IMR-90 (cell line): ENCODE data around the gene PRSS8. TPM values are rescaled to one million over a fixed set of nuclear protein-coding genes. Genes with fewer than 3 reads are reported as not detected.

Source experiments
- ATAC-seq: fragments of 200-7000 bp; cut with Tn5 transposase; 2 replicates; pipeline ENCODE4 v1.9.1; 2020; ENCODE audit warnings: low read depth, mild to moderate bottlenecking, moderate library complexity
- BruUV-seq: library from RNA; stranded (reverse); fragments of 400-500 nt; replicated peaks from 2 replicates; lab custom pipeline; 2021; lab: Mats Ljungman, UMichigan
- CTCF ChIA-PET: fragments of 300-600 bp; formaldehyde crosslinking; extraction: SDS; loops from one replicate; lab custom pipeline; 2021; ENCODE audit warnings: antibody characterized with exemption; lab: Yijun Ruan, JAX
- POLR2A ChIA-PET: fragments of 300-600 bp; sonication (Branson Sonifier 250); formaldehyde crosslinking; loops from one replicate; lab custom pipeline; 2022; ENCODE audit warnings: antibody characterized with exemption; ENCODE audit not compliant: unreplicated experiment; lab: Charles Lee
- DNase-seq: peaks from one replicate; pipeline ENCODE4 v3.0.0; 2013
- H2AFZ ChIP-seq: replicated peaks from 2 replicates; pipeline ENCODE3; 2013; ENCODE audit warnings: low read length, mild to moderate bottlenecking; ENCODE audit not compliant: poor library complexity
- H2AK5ac ChIP-seq: 2 replicates; pipeline ENCODE4 v1.6.1; 2013; ENCODE audit warnings: low read depth, low read length, inconsistent platforms
- H2AK9ac ChIP-seq: replicated peaks from 2 replicates; pipeline ENCODE3; 2013; ENCODE audit warnings: mild to moderate bottlenecking, low read depth, low read length, moderate library complexity; ENCODE audit not compliant: poor library complexity
- H2BK120ac ChIP-seq: 2 replicates; pipeline ENCODE4 v1.6.1; 2013; ENCODE audit warnings: low read depth, low read length, inconsistent platforms
- H2BK15ac ChIP-seq: 3 replicates; pipeline ENCODE4 v1.6.1; 2013; ENCODE audit warnings: low read depth, low read length, inconsistent platforms
- H2BK20ac ChIP-seq: 2 replicates; pipeline ENCODE4 v1.6.1; 2013; ENCODE audit warnings: low read depth, mild to moderate bottlenecking, inconsistent platforms, low read length, moderate library complexity
- H2BK5ac ChIP-seq: 2 replicates; pipeline ENCODE4 v1.6.1; 2013; ENCODE audit warnings: mild to moderate bottlenecking, low read depth, low read length, inconsistent platforms; ENCODE audit not compliant: poor library complexity, severe bottlenecking
- H3K14ac ChIP-seq: replicated peaks from 2 replicates; pipeline ENCODE4 v1.6.1; 2013; ENCODE audit warnings: low read depth, low read length, inconsistent platforms
- H3K18ac ChIP-seq: 2 replicates; pipeline ENCODE4 v1.6.1; 2013; ENCODE audit warnings: low read depth, low read length, control low read depth
- H3K23ac ChIP-seq: 2 replicates; pipeline ENCODE4 v1.6.1; 2013; ENCODE audit warnings: low read depth, low read length, inconsistent platforms
- H3K27ac ChIP-seq: 2 replicates; pipeline ENCODE4 v1.5.1; 2013; ENCODE audit warnings: mild to moderate bottlenecking, control low read depth, low read length; ENCODE audit not compliant: insufficient read depth
- H3K27me3 ChIP-seq: 2 replicates; pipeline ENCODE4 v1.6.1; 2013; ENCODE audit warnings: low read length; ENCODE audit not compliant: control insufficient read depth, insufficient read depth
- H3K36me3 ChIP-seq: 2 replicates; pipeline ENCODE4 v1.6.1; 2013; ENCODE audit warnings: low read length, mixed read lengths; ENCODE audit not compliant: control insufficient read depth, insufficient read depth
- H3K4ac ChIP-seq: 2 replicates; pipeline ENCODE4 v1.6.1; 2013; ENCODE audit warnings: low read depth, low read length, inconsistent platforms
- H3K4me1 ChIP-seq: 2 replicates; pipeline ENCODE4 v1.6.1; 2013; ENCODE audit warnings: low read length, mixed read lengths; ENCODE audit not compliant: control insufficient read depth, insufficient read depth
- H3K4me2 ChIP-seq: 2 replicates; pipeline ENCODE4 v1.6.1; 2013; ENCODE audit warnings: low read depth, mild to moderate bottlenecking, control low read depth, low read length, moderate library complexity
- H3K4me3 ChIP-seq: 2 replicates; pipeline ENCODE4 v1.5.1; 2013; ENCODE audit warnings: low read depth, mild to moderate bottlenecking, control low read depth, low read length, moderate library complexity; ENCODE audit not compliant: insufficient read depth
- H3K56ac ChIP-seq: 2 replicates; pipeline ENCODE4 v1.6.1; 2013; ENCODE audit warnings: low read length, inconsistent platforms; ENCODE audit not compliant: insufficient read depth; ENCODE audit errors: extremely low read depth
- H3K79me1 ChIP-seq, 2 experiments: 2 replicates each; pipeline ENCODE4 v1.6.1; 2013; ENCODE audit warnings: low read length in 2 of 2, inconsistent platforms in 1 of 2, low read depth in 1 of 2
- H3K9ac ChIP-seq: 2 replicates; pipeline ENCODE4 v1.6.1; 2013; ENCODE audit warnings: low read depth, low read length, control low read depth
- H3K9me1 ChIP-seq: 2 replicates; pipeline ENCODE4 v1.6.1; 2013; ENCODE audit warnings: low read length, inconsistent platforms; ENCODE audit not compliant: insufficient read depth
- H3K9me3 ChIP-seq: 2 replicates; pipeline ENCODE4 v1.6.1; 2013; ENCODE audit warnings: low read length; ENCODE audit not compliant: control insufficient read depth, insufficient read depth
- H4K20me1 ChIP-seq: 2 replicates; pipeline ENCODE4 v1.6.1; 2013; ENCODE audit warnings: low read length, inconsistent platforms; ENCODE audit not compliant: insufficient read depth
- H4K5ac ChIP-seq: 2 replicates; pipeline ENCODE4 v1.6.1; 2013; ENCODE audit warnings: mild to moderate bottlenecking, low read depth, low read length, control low read depth
- H4K8ac ChIP-seq, 2 experiments: 2 replicates each; pipeline ENCODE4 v1.6.1; 2013; ENCODE audit warnings: low read depth in 2 of 2, low read length in 2 of 2, control low read depth in 1 of 2, inconsistent platforms in 1 of 2
- H4K91ac ChIP-seq: 2 replicates; pipeline ENCODE4 v1.6.1; 2013; ENCODE audit warnings: low read depth, low read length, inconsistent platforms; ENCODE audit not compliant: insufficient read depth
- BHLHE40 ChIP-seq: fragments of 150-350 bp; IDR thresholded peaks from 2 replicates; pipeline ENCODE4 v1.6.1; 2016; ENCODE audit warnings: mild to moderate bottlenecking, low read depth, low read length
- CEBPB ChIP-seq: IDR thresholded peaks from 2 replicates; pipeline ENCODE4 v1.6.1; 2012; ENCODE audit warnings: low read depth, low read length, improper control_type of control experiment
- CHD1 ChIP-seq: IDR thresholded peaks from 2 replicates; pipeline ENCODE4 v1.6.1; 2012; ENCODE audit warnings: low read depth, low read length, improper control_type of control experiment
- CTCF ChIP-seq: conservative IDR thresholded peaks from 2 replicates; pipeline ENCODE4 v1.5.1; 2012; ENCODE audit warnings: mild to moderate bottlenecking, low read depth, low read length, improper control_type of control experiment
- ELK1 ChIP-seq: fragments of 150-350 bp; IDR thresholded peaks from 2 replicates; pipeline ENCODE4 v1.6.1; 2016; ENCODE audit warnings: low read depth, mild to moderate bottlenecking, low read length, moderate library complexity, borderline replicate concordance
- FOS ChIP-seq: fragments of 150-350 bp; IDR thresholded peaks from 2 replicates; pipeline ENCODE4 v1.6.1; 2016; ENCODE audit warnings: low read depth, low read length
- MAFK ChIP-seq: IDR thresholded peaks from 2 replicates; pipeline ENCODE4 v1.6.1; 2012; ENCODE audit warnings: low read depth, low read length, improper control_type of control experiment
- MAZ ChIP-seq: IDR thresholded peaks from 2 replicates; pipeline ENCODE4 v1.6.1; 2012; ENCODE audit warnings: low read depth, mild to moderate bottlenecking, low read length, improper control_type of control experiment, moderate library complexity, borderline replicate concordance
- MXI1 ChIP-seq: IDR thresholded peaks from 2 replicates; pipeline ENCODE4 v1.6.1; 2012; ENCODE audit warnings: low read depth, mild to moderate bottlenecking, low read length, moderate library complexity, borderline replicate concordance
- NFE2L2 ChIP-seq: fragments of 150-350 bp; IDR thresholded peaks from 2 replicates; pipeline ENCODE4 v1.6.1; 2016; ENCODE audit warnings: low read depth, mild to moderate bottlenecking, low read length
- POLR2A ChIP-seq: IDR thresholded peaks from 2 replicates; pipeline ENCODE4 v1.6.1; 2012; ENCODE audit warnings: mild to moderate bottlenecking, low read depth, low read length
- RAD21 ChIP-seq: IDR thresholded peaks from 2 replicates; pipeline ENCODE4 v1.6.1; 2012; ENCODE audit warnings: low read length, improper control_type of control experiment
- RCOR1 ChIP-seq: IDR thresholded peaks from 2 replicates; pipeline ENCODE4 v1.6.1; 2012; ENCODE audit warnings: mild to moderate bottlenecking, low read length, improper control_type of control experiment; ENCODE audit not compliant: insufficient replicate concordance
- RFX5 ChIP-seq: IDR thresholded peaks from 2 replicates; pipeline ENCODE4 v1.8.0; 2012; ENCODE audit warnings: low read depth, mild to moderate bottlenecking, low read length, moderate library complexity
- SMC3 ChIP-seq: fragments of 150-350 bp; IDR thresholded peaks from 2 replicates; pipeline ENCODE4 v1.6.1; 2016; ENCODE audit warnings: low read depth, mild to moderate bottlenecking, antibody characterized with exemption, low read length, moderate library complexity
- USF2 ChIP-seq: fragments of 150-350 bp; IDR thresholded peaks from 2 replicates; pipeline ENCODE4 v1.6.1; 2017; ENCODE audit warnings: mild to moderate bottlenecking, antibody characterized with exemption, low read length, low read depth
- WGBS, 2 experiments: methylation state at CpG; one replicate each; pipeline versions ENCODE4 v1.1.5 to v1.1.7; 2013; ENCODE audit warnings: missing lambda C conversion rate in 2 of 2; ENCODE audit not compliant: insufficient read length in 1 of 2; ENCODE audit errors: extremely low coverage in 2 of 2; 5-methylcytosine and 5-hydroxymethylcytosine counted together
- dilution Hi-C: fragments of 300-500 bp; cut with HindIII; formaldehyde crosslinking; loops from one replicate; pipeline ENCODE4 v1.14.3; 2018; ENCODE audit warnings: low sequenced_read_pairs; ENCODE audit not compliant: unreplicated experiment
- in situ Hi-C: fragments of 300-500 bp; cut with MboI; formaldehyde crosslinking; loops from 3 replicates; pipeline ENCODE4 v1.14.3; 2019; ENCODE audit warnings: low sequenced_read_pairs, inconsistent platforms, mixed read lengths
- intact Hi-C: fragments of 100-400 bp; cut with micrococcal nuclease; formaldehyde crosslinking; loops from 2 replicates; pipeline ENCODE4 v1.10.0; 2022
- polyA plus RNA-seq, 3 experiments: library from polyadenylated mRNA; depleted of rRNA; stranded (reverse); fragments of >200 nt; gene quantifications; 2 replicates each; pipeline ENCODE4 v1.2.3, GENCODE V29; 2012; ENCODE audit warnings: low replicate concordance in 1 of 3
- total RNA-seq: library from RNA; depleted of rRNA; stranded (reverse); fragments of >200 nt; gene quantifications from 2 replicates; pipeline ENCODE4 v1.2.3, GENCODE V29; 2012

The PRSS8 gene
- total and polyA plus RNA-seq, 2 of the 4 experiments (the other 2 are of a cell fraction): not detected

- Histone ChIP-seq H2BK15ac (no peak overlapping the region), H3K9ac (no peak overlapping the region), H3K23ac (no peak overlapping the region), H4K8ac (no peak overlapping the region), H3K36me3 (peaks cover 52% of the 10 kb centered on the region), H3K18ac (no peak overlapping the region), H3K27ac (no peak overlapping the region), H3K14ac (no peak overlapping the region), H2AFZ (no peak overlapping the region), H2BK20ac (no peak overlapping the region), H3K56ac (no peak overlapping the region), H2BK120ac (no peak overlapping the region), H4K91ac (no peak overlapping the region), H2AK5ac (no peak overlapping the region), H4K5ac (no peak overlapping the region), H3K9me1 (peaks cover 5% of the 10 kb centered on the region), H2AK9ac (no peak overlapping the region), H3K4me3 (no peak overlapping the region), H4K20me1 (peaks cover 7% of the 10 kb centered on the region), H3K4me2 (no peak overlapping the region), H3K79me1 (peaks cover 20 to 56% of the 10 kb centered on the region in 2 experiments), H3K4me1 (no peaks in the 10 kb centered on the region; the same call in 1 of the 2 replicates), H3K4ac (no peak overlapping the region), H3K27me3 (no peaks in the 10 kb centered on the region), H3K9me3 (no peaks in the 10 kb centered on the region), H2BK5ac (no peak overlapping the region)
- 100% methylated on average over 1 of the region's 8 CpGs; no CpG with 5 or more reads in 1 of the 2 experiments for WGBS, 2 experiments
- in situ Hi-C loops: loop anchor here (10.0 kb wide), 1 partner anchor 103 kb away; the partner anchor contains the start of gene HSD3B7
- intact Hi-C loops: no loop called here
- BruUV-seq: no TSS peak
- ChIA-PET CTCF (interaction anchor here (0.5 kb wide), 1 partner anchor 378 kb away, joined by 4 read pairs; no protein-coding TSS in a partner anchor), POLR2A (no interaction called here)
- no peak for TF ChIP-seq USF2
- TF ChIP-seq CTCF: no peak
- no peak for TF ChIP-seq MAFK
- TF ChIP-seq NFE2L2: no peak
- TF ChIP-seq SMC3: no peak
- TF ChIP-seq CEBPB: no peak
- TF ChIP-seq RCOR1: no peak
- TF ChIP-seq BHLHE40: no peak
- TF ChIP-seq CHD1: no peak
- TF ChIP-seq MXI1: no peak
- TF ChIP-seq RAD21: no peak
- no peak for TF ChIP-seq ELK1
- no peak for TF ChIP-seq RFX5
- no peak for TF ChIP-seq POLR2A
- no peak for TF ChIP-seq MAZ
- TF ChIP-seq FOS: no peak
- no peak for ATAC-seq
- dilution Hi-C loops: no loop called here
- no peak for DNase-seq
Observed at GRCh38 chr16:31087481-31087880, 48.0 kb downstream of the PRSS8 start.
